ENCODE data around the gene AKAP13.
"Not testable (repeated sequence)": the region's sequence is repeated elsewhere in the genome, so short reads cannot be mapped to it uniquely, and the experiment has no call there.

AKAP13 gene, protein sequence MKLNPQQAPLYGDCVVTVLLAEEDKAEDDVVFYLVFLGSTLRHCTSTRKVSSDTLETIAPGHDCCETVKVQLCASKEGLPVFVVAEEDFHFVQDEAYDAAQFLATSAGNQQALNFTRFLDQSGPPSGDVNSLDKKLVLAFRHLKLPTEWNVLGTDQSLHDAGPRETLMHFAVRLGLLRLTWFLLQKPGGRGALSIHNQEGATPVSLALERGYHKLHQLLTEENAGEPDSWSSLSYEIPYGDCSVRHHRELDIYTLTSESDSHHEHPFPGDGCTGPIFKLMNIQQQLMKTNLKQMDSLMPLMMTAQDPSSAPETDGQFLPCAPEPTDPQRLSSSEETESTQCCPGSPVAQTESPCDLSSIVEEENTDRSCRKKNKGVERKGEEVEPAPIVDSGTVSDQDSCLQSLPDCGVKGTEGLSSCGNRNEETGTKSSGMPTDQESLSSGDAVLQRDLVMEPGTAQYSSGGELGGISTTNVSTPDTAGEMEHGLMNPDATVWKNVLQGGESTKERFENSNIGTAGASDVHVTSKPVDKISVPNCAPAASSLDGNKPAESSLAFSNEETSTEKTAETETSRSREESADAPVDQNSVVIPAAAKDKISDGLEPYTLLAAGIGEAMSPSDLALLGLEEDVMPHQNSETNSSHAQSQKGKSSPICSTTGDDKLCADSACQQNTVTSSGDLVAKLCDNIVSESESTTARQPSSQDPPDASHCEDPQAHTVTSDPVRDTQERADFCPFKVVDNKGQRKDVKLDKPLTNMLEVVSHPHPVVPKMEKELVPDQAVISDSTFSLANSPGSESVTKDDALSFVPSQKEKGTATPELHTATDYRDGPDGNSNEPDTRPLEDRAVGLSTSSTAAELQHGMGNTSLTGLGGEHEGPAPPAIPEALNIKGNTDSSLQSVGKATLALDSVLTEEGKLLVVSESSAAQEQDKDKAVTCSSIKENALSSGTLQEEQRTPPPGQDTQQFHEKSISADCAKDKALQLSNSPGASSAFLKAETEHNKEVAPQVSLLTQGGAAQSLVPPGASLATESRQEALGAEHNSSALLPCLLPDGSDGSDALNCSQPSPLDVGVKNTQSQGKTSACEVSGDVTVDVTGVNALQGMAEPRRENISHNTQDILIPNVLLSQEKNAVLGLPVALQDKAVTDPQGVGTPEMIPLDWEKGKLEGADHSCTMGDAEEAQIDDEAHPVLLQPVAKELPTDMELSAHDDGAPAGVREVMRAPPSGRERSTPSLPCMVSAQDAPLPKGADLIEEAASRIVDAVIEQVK (N-terminal part only)

GRCh38 chr15:85380217-85380811, at the start of gene AKAP13:
Gene AKAP13, plus strand, starts transcription at chr15:85380603. Its CDS starts 105,118 bp downstream, at chr15:85485721.
- DNase-seq = peak; percentile 99

DNA sequence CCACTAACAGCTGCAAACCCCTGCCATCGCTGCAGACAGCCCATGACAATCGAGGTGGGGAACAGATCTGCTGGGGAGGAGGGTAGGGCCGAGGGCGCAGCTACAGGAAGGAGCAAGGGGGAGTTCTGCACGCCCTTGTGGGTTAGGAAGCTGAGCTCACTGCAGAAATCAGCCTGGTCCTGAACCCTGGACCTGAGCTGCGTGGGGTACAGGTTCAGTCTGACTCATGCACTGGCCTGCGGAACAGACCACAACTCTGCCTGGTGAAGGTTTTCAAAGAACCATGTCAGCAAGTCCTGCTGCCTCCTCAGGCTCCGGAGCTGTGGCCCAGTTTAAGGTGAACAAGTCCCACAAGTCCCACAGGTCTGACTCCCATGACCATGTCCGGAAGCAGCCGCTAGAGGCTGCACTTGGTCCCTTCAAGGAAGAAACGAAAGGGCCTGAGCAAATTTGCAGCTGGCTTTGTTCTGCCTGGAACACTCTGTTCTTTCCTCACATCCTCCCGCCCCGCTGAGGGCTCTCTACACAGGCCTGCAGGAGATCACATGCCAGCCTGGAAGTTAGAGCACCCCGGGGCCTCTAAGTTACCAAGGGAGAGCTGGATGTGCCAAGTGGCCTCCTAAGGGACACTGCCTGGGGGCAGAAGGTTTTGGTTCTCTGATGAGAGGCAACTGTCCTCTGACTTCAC, 49.4 kb upstream of the AKAP13 start:
- DNase-seq = peak; percentile 92

DNA sequence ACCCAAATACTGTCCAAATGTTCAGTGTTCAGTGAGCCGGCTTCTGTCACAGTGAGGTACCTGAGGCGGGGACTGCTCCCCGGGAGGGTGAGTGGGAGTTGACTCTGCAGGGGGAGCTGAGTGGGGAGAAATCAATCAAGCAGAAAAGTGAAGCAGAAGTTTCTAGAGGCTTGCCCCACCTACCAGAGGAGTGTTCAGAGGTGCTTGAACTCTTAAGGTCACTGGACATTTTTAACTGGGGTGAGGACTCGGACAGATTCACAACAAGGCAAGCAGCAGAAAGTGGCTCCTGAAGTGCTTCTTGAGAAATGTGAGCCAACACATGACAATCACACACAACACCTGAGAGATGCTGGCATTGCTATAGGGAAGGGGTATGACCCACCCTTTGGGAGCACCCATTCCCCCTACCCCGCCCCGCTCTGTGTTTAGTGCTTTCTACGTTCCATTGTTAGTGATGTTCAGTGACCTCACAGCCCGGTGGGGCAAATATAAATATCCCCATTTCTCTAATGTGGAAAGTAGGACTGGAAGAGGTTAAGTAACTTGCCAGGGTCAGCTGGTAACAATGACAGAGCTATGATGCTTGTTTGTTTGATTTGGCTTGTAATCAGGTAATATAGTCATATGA, 48.6 kb upstream of the AKAP13 start:
- no peak for DNase-seq

DNA sequence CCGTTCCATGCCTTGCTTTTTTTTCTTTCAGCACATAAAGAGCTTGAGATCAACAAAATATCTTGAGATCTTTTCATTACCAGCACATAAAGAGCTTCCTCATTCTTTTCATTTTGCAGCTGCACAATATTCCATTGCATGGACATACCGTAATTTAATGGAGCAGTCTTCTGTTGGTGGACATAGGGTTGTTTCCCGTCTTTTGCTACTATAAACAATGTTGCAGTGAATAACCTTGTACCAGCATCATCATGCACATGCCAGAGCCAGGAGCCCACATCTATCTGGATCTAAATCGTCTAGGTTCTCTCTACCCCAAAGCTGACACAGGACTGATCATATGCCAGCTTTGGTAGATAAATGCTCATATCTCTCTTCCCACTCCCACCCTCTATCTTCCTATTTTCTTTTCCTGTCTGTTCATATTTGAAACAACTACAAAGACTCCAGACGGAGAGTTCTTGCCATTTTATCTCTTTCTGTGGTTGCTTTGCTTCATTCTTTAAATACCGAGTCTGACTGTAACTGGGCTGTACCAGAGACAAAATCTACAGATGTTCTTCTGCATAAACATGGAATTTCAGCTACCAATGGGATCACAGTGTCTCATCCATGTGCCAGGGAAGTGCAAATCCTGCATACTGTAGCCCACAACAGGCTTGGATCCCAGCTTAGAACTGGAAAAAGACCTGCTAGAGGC, 47.1 kb upstream of the AKAP13 start:
- no peak for DNase-seq

GRCh38 chr15:85334241-85334640, 46.2 kb upstream of the AKAP13 start:
- no peak for DNase-seq

- DNase-seq = no peak
These were observed 45.0 kb upstream of the AKAP13 start for GRCh38 chr15:85335193-85335942.

- no peak for DNase-seq
These were observed 43.5 kb upstream of the AKAP13 start for GRCh38 chr15:85336880-85337279.

- DNase-seq = no peak
These were observed 42.9 kb upstream of the AKAP13 start for GRCh38 chr15:85337425-85338074.

GRCh38 chr15:85340321-85340665, 40.1 kb upstream of the AKAP13 start:
- DNase-seq = no peak

DNA sequence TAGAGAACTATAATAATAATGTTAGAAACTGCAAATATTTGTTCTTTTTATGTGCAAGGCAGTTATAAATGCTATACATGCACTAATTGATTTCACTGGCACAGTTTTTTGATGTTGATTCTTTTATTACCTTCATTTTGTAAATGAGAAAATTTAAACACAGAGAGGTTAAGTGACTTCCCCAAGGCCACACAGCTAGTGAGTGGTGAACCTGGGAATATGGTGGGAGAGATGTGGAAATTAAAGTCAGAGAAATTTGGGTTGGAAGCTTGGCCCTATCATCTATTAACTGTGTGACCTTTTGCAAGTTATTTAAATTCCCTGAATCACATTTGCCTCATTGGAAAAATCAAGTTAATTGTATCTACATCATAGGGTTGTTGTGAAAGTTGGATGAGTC, 39.6 kb upstream of the AKAP13 start:
- no peak for DNase-seq

DNA sequence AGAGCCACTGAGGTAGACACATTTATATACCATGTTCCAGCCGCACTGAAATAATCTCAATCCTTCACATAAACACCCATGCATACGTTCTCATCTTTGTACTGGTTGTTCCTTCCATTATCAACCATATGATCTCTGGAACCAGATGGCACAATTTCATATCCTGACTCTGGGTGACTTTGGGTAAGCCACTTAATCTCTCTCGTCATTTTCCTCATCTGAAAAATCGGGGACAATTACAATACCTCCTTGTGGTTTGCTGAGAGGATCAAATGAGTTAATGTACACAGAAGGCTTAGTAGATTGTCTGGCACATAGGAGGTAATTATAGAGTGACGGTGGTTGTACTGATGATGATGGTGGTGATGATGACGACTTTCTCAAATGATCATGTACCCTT, 38.2 kb upstream of the AKAP13 start:
- DNase-seq = not testable (repeated sequence)

DNA sequence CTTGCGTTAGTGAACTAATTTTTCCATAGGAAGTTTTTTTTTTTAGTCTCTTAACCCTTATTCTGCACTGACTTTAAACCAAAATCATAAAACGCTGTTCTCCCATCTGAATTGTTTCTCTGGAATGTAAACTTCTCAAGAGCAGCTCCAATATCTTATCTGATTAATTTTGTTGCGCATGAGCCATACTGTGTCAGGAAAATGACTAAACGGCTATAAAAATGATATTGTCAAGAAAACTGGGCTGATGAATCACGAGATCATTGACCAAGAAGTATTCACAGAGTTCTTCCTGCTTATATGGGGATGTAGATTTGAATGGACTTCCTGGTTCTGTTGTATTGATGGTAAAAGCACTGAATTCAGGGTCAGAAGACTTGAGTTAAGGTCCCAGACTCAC, 37.0 kb upstream of the AKAP13 start:
- not testable (repeated sequence) for DNase-seq

- not testable (repeated sequence) for DNase-seq
These were observed 36.2 kb upstream of the AKAP13 start for GRCh38 chr15:85344241-85344640.

- DNase-seq = not testable (repeated sequence)
These were observed 35.7 kb upstream of the AKAP13 start for GRCh38 chr15:85344653-85345114.

GRCh38 chr15:85345196-85345918, 35.0 kb upstream of the AKAP13 start:
- not testable (repeated sequence) for DNase-seq

DNA sequence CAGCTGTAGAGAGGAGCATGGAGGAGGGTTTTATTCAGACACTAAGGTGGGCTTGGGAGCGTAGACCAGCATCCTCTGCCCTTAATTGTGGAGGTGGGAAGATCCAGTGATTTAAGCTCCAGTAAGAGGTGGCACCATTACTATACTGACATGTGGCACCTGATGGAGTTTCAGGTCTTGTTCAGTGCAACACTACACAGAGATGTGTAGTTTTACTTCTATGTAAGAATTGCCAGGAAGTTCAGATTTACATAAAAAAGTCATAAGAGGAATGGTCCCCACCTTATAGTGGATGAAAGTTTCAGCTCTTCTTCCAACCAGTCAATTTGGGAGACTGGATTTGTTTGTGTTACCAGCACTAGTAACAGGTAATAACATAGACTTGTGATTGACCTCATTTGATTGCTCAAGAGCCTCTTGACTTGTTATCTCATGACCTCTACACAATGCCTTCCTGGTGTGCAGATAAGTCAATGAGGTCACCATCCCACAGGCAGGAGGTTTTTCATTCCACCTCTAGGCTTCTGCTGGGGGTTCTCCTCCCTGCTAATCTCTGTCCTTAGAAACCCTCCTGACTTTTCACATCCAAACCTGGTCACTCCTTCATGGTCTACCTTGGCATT, 33.8 kb upstream of the AKAP13 start:
- DNase-seq = not testable (repeated sequence)

- DNase-seq = not testable (repeated sequence)
These were observed 32.9 kb upstream of the AKAP13 start for GRCh38 chr15:85347264-85348047.
